HepG2 (cell line): ENCODE measurements around the gene AADACL4. TPM values are rescaled to one million over a fixed set of nuclear protein-coding genes. Genes with fewer than 3 reads are reported as not detected.
A peak's percentile ranks its signal among the peaks of the same experiment; 100 is the strongest.

ENCODE experiments used
- ARID2 ChIP-seq: sonication (generic); formaldehyde crosslinking; IDR thresholded peaks from 2 replicates; pipeline ENCODE4 v1.8.1; 2022; ENCODE audit warnings: mild to moderate bottlenecking, missing genetic modification reagents, borderline replicate concordance
- ATF7-NPFF ChIP-seq: sonication (generic); formaldehyde crosslinking; IDR thresholded peaks from 2 replicates; pipeline ENCODE4 v1.8.1; 2023; ENCODE audit warnings: mild to moderate bottlenecking, low read depth, missing genetic modification reagents, moderate library complexity
- DDIT3 ChIP-seq: sonication (generic); formaldehyde crosslinking; IDR thresholded peaks from 2 replicates; pipeline ENCODE4 v1.4.0; 2020; ENCODE audit warnings: mild to moderate bottlenecking, missing genetic modification reagents
- HNRNPK ChIP-seq: fragments of 200-400 bp; formaldehyde crosslinking; IDR thresholded peaks from 2 replicates; pipeline ENCODE4 v1.6.1; 2018; ENCODE audit warnings: low read length, low read depth, moderate library complexity, mild to moderate bottlenecking; ENCODE audit not compliant: poor library complexity, severe bottlenecking
- JDP2 ChIP-seq: sonication (generic); formaldehyde crosslinking; IDR thresholded peaks from 2 replicates; pipeline ENCODE4 v1.8.1; 2022; ENCODE audit warnings: missing genetic modification reagents, borderline replicate concordance
- MTF1 ChIP-seq: sonication (generic); formaldehyde crosslinking; IDR thresholded peaks from 2 replicates; pipeline ENCODE4 v1.5.0; 2020; ENCODE audit warnings: missing genetic modification reagents
- POLR2AphosphoS2 ChIP-seq: IDR thresholded peaks from 2 replicates; pipeline ENCODE4 v1.6.1; 2011; ENCODE audit warnings: low read depth, low read length, improper control_type of control experiment
- SNRNP70 ChIP-seq: fragments of 200-400 bp; formaldehyde crosslinking; IDR thresholded peaks from 2 replicates; pipeline ENCODE4 v1.6.1; 2017; ENCODE audit warnings: mild to moderate bottlenecking, low read depth, low read length, moderate library complexity
- SOX13 ChIP-seq, 3 experiments: fragments of 450-650 bp in 1 of 3; sonication (generic) in 1 of 3; formaldehyde crosslinking in 1 of 3; IDR thresholded peaks in 2 of 3; conservative IDR thresholded peaks in 1 of 3; 2 replicates each; pipeline versions ENCODE4 v1.5.0 to v1.6.1; 2016 to 2020; ENCODE audit warnings: antibody characterized with exemption in 1 of 3, mild to moderate bottlenecking in 1 of 3, missing compliant biosample characterization in 1 of 3, missing genetic modification reagents in 1 of 3, moderate library complexity in 1 of 3
- TFAP4 ChIP-seq: sonication (generic); IDR thresholded peaks from 2 replicates; pipeline ENCODE4 v1.6.1; 2016; ENCODE audit warnings: low read depth, borderline replicate concordance
- U2AF1 ChIP-seq: fragments of 200-400 bp; formaldehyde crosslinking; optimal IDR thresholded peaks from 2 replicates; pipeline ENCODE3; 2017; ENCODE audit warnings: mild to moderate bottlenecking, low read depth, low read length
- ZBTB7B ChIP-seq: sonication (generic); formaldehyde crosslinking; IDR thresholded peaks from 2 replicates; pipeline ENCODE4 v1.4.0; 2020; ENCODE audit warnings: missing genetic modification reagents
- ZNF180 ChIP-seq: sonication (generic); formaldehyde crosslinking; IDR thresholded peaks from 2 replicates; pipeline ENCODE4 v1.4.0; 2020; ENCODE audit warnings: low read depth, missing genetic modification reagents, borderline replicate concordance
- ZNF280B ChIP-seq: sonication (generic); formaldehyde crosslinking; IDR thresholded peaks from 2 replicates; pipeline ENCODE4 v1.5.0; 2020; ENCODE audit warnings: missing genetic modification reagents, mild to moderate bottlenecking, borderline replicate concordance
- ZNF343 ChIP-seq: sonication (generic); formaldehyde crosslinking; IDR thresholded peaks from 2 replicates; pipeline ENCODE4 v1.4.0; 2020; ENCODE audit warnings: mild to moderate bottlenecking, missing genetic modification reagents
- ZSCAN22 ChIP-seq: sonication (generic); formaldehyde crosslinking; IDR thresholded peaks from 2 replicates; pipeline ENCODE4 v1.4.0; 2020; ENCODE audit warnings: mild to moderate bottlenecking, missing genetic modification reagents
- ZUFSP ChIP-seq: sonication (generic); formaldehyde crosslinking; IDR thresholded peaks from 2 replicates; pipeline ENCODE4 v1.9.0; 2021; ENCODE audit warnings: missing genetic modification reagents, mild to moderate bottlenecking, borderline replicate concordance
- polyA plus RNA-seq, 8 experiments: library from polyadenylated mRNA; depleted of rRNA in 3 of 8; stranded (reverse) in 7 of 8; unstranded in 1 of 8; fragments of >200 nt; fragmentation: Illumina TruSeq in 4 of 8; extraction: Trizol in 4 of 8; gene quantifications; 2 replicates each; pipeline versions ENCODE4 v1.2.1 to v1.2.3, GENCODE V29; 2011 to 2016; ENCODE audit warnings: low read depth in 4 of 8, missing spikeins in 1 of 8, mixed read lengths in 1 of 8; ENCODE audit not compliant: insufficient read depth in 1 of 8
- total RNA-seq, 5 experiments: library from RNA; depleted of rRNA; stranded (reverse); fragments of >200 nt; fragmentation: Illumina TruSeq; extraction: Trizol; gene quantifications; 2 replicates each; pipeline ENCODE4 v1.2.3, GENCODE V29; 2016; ENCODE audit warnings: low read depth in 1 of 5
- TF ChIP-seq, protein P1 (sequence below): sonication (generic); formaldehyde crosslinking; IDR thresholded peaks from 2 replicates; pipeline ENCODE4 v1.5.0; 2020; ENCODE audit warnings: mild to moderate bottlenecking, missing genetic modification reagents
- TF ChIP-seq, protein P2 (sequence below): sonication (generic); formaldehyde crosslinking; IDR thresholded peaks from 2 replicates; pipeline ENCODE4 v1.8.0; 2022; ENCODE audit warnings: mild to moderate bottlenecking, missing genetic modification reagents; ENCODE audit not compliant: insufficient replicate concordance

Gene AADACL4
- total and polyA plus RNA-seq, 2 of the 13 experiments (the other 11 are each of a cell fraction or from before 2014, with no cell fraction given): not detected

DNA sequence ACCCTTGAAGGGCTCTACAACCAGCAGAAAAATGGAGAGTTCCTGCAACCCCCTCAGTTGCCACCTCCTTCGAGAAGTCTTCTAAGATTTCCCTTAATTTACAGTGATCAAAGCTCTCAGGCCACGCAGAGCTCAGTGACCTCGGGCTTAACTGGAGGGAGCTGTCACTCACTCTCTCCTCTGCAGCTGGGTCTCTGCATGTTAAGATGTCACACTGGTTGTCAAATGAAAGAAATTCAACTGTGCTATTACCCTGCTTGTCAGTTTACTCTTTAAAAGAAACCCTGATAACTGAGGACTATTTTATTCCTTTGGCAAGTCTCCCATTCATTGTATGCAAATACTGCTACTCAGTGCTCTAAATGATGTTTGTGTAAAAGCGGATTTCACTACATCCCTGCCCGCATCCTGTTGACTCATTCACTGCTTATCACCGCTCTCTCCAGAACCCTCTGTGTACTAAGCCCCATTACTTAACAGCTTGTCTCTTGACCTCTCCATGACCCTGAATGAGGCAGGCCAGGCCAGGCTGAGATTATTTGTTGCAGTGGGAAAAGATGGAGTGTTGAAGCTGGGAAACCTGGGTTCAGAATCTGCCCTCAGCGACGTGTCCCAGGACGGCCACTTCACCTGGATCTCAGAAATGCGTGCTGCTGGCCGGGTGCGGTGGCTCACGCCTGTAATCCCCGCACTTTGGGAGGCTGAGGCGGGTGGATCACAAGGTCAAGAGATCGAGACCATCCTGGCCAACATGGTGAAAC lies 39.6 kb upstream of the AADACL4 start (continued):
- TF ChIP-seq, protein P1, sequence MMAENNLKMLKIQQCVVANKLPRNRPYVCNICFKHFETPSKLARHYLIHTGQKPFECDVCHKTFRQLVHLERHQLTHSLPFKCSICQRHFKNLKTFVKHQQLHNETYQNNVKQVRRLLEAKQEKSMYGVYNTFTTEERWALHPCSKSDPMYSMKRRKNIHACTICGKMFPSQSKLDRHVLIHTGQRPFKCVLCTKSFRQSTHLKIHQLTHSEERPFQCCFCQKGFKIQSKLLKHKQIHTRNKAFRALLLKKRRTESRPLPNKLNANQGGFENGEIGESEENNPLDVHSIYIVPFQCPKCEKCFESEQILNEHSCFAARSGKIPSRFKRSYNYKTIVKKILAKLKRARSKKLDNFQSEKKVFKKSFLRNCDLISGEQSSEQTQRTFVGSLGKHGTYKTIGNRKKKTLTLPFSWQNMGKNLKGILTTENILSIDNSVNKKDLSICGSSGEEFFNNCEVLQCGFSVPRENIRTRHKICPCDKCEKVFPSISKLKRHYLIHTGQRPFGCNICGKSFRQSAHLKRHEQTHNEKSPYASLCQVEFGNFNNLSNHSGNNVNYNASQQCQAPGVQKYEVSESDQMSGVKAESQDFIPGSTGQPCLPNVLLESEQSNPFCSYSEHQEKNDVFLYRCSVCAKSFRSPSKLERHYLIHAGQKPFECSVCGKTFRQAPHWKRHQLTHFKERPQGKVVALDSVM: no peak
- TF ChIP-seq ZNF280B (CRISPR knock-in tag) (no peak), POLR2AphosphoS2 (no peak), U2AF1 (no peak), ZNF180 (CRISPR knock-in tag) (no peak), ZNF343 (CRISPR knock-in tag) (no peak), JDP2 (CRISPR knock-in tag) (no peak), SOX13 (IDR thresholded peaks at IDR 0.05) (peak; percentile 97), SOX13 (CRISPR knock-in tag; conservative IDR thresholded peaks at IDR 0.05 in 1 of 2, IDR thresholded peaks at IDR 0.05 in 1 of 2) (peak in 1 of 2 experiments; percentile 98; a peak in 2 of 4 replicates), TFAP4 (peak; percentile 62; the same call in 1 of the 2 replicates), MTF1 (CRISPR knock-in tag) (no peak), ZUFSP (CRISPR knock-in tag) (no peak), ZSCAN22 (CRISPR knock-in tag) (no peak), DDIT3 (CRISPR knock-in tag) (no peak), ARID2 (CRISPR knock-in tag) (no peak), ATF7-NPFF (peak; percentile 32; the same call in 1 of the 2 replicates), SNRNP70 (no peak), HNRNPK (no peak), ZBTB7B (CRISPR knock-in tag) (0 out of 2 replicates have a peak, but pooled peaks have one; percentile 50)
- TF ChIP-seq, protein P2, sequence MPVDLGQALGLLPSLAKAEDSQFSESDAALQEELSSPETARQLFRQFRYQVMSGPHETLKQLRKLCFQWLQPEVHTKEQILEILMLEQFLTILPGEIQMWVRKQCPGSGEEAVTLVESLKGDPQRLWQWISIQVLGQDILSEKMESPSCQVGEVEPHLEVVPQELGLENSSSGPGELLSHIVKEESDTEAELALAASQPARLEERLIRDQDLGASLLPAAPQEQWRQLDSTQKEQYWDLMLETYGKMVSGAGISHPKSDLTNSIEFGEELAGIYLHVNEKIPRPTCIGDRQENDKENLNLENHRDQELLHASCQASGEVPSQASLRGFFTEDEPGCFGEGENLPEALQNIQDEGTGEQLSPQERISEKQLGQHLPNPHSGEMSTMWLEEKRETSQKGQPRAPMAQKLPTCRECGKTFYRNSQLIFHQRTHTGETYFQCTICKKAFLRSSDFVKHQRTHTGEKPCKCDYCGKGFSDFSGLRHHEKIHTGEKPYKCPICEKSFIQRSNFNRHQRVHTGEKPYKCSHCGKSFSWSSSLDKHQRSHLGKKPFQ: no peak
